Activated CD4-positive, alpha-beta T cell treated with anti-CD3 and anti-CD28 coated beads, Interleukin-2, amount 50 U/mL, for 16 hours (primary cell): ENCODE results near the gene MYCBP2.

Source experiments
- DNase-seq: peaks from one replicate; pipeline ENCODE4 v3.0.0-alpha.2; 2020

The MYCBP2 gene

DNA sequence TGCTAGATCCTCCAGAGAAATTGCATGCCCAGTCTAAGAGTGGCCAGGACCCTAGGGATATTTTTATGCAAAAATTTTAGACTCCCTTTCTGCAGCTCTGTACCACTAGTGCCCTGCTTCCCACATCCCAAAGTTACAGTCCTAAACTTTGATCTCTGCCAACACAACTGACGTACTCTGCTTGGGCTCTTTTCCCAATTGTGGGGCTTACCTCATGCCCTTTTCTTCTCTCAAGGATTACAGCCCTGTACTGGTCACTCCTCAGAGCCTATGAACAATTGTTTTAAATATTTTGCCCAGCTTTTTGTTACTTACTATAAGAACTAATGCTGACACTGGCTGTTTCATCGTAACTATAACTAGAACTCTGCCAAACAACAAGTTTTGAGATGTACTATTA is 242.1 kb downstream of the MYCBP2 start:
- no peak for DNase-seq

DNA sequence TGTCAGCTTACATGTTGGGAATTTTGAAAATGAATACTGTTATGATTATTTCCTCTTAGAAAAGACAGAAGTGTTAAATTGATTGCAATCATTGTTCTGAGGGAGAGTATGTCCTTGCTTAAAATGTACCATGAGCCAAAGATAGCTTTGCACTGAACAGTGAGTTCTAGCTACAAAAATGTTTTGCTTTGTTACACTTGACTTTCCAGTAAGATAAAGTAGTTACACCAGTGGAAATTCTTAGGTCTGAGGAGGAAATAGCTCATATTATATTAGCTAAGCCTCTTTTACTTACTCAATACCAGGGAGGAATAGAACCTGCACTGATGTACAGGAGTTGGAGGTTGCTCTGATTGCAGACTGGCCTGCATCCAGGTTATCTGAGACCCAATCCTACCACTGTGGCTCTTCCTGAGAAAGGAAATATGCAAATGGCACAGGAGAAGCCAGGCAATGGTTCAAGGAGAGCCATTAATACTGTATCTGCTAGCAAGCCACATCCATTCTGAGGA is 246.9 kb downstream of the MYCBP2 start:
- no peak for DNase-seq

DNA sequence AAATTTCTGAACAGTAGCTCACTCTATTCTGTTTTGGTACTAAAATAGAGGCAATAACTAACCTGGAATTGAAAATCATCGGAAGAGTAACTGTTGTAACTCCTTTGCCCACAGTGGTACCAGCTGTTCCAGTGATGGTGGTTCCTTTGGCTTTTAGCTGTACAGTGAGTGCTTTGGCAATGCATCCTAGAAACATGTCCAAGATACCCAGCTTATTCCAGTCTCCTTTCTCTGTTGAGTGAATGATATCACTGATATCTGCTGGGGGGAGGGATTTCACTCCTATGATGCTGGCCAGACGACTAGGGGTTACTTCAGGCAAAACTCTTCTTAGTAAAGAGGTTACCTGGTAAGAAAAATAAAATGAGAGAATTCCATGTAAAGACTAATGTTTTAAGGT is 259.4 kb downstream of the MYCBP2 start:
- DNase-seq: no peak

DNA sequence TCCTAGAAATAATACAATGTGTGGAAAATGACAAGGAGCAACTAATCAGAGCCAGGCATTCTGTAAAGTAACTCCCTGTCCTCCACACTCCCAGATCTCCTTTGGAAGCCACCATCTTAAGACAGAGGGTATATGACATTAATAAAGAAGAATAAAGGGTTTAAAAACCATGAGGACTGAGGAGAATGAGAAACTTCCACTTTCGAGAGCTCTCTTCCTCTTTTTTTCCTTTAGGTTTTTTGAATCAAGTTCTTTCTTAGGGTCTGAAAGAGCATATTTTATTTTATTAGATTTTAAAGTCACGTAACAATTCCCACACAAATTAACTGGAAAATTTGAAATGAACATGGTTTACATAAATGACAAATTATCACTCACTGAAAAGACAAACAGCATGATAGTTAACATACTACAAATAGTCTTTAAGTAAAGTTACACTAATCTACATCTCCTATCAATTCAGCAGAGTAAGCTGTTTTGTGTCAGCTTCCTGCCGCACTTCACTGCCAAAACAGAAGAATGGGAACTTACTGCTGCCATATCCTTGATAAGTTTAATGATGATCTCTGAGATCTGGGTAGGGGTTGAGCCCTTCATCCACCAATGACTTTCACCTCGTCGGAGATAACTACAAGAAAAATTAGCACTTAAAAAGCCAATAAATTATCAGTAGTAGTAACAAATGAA is 261.3 kb downstream of the MYCBP2 start:
- no peak for DNase-seq

DNA sequence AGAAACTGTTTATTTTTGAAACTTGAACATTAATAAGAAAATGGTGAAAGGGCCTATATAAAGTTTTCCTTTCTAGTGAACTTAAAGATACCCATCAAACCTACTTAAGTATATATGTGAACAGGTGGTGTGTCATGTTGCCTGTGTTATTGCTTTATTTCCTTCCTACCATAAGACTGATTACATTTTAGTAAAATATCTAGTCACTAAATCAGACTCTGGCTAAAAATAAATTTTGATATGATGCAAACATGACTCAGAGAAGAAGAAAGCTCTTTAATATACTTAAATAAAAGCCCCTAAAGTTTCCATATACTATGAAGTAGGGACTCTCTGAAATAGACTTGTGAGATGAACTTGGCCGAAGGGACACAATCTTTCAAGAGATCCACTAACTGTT is 264.8 kb downstream of the MYCBP2 start:
- DNase-seq: no peak

DNA sequence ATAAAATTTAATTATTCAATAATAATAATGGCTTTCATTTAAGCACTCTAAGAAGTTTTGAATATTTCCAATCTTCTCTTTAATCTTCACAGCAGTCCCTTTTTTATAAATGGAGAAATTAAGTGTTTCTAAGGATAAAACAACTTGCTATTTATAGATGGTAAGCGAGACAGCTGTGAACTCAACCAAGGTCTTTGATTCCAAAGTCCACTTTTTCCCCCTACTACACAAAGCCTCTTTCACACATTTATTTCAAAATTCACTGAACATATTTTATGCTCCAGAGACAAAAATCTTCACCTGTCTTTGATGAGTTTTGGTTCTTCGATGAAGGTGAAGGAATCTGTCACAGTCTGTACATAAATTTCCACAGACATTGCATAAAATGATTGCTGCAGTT is 265.5 kb downstream of the MYCBP2 start:
- DNase-seq: no peak

DNA sequence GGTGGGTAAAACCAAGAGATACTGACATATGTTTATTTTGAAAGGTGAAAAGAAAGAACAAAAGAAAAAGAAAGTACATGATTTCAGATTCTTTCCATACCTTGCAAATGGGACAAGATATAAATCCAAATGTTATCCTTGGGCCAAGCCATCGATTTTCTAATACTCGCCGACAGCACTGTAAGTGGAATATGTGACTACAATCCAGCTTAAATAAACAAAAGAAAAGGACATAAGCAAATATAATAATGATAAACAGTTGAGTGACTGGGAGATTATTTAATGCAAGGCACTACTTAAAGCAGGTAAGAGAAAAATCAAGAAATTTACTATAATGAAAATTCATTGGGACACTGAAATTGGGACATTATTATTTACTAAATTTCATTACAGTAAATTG is 270.0 kb downstream of the MYCBP2 start:
- DNase-seq: no peak

DNA sequence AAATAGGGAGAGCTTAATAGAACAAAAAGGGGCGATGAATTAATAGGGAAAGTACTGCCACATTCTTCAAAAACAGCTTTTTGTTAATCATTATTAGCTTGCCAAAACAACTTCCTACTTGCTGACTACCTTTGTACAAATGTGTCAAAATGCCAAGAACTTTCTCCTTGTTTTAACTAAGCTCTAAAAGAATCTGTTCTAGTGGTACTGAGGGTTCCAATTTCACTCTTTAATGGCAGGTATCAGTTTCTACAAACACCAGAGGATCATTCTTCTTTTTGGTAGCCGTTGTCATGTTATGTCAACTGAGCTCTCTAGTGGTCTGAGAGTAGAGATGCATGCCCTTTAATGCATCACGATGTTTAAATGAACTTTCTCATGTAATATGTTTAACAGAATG is 270.5 kb downstream of the MYCBP2 start:
- no peak for DNase-seq

DNA sequence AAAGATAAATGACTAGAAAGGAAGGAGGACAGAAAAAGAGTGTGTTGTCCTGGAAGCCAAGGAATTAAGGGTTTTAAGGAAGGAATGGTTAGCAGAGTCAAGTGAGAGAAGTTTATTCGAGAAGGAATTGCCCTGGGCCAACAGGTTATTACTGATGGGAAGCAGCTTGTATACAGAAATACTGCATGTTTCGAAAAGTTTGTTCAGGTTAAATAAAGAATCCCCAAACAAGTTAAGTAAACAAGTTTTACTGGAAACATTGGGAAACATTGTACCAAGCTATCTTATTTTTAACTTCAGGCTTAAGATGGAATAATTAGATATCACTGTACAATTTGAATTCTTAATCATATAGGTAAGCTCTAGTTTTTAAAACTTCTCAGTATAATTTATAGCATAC is 271.7 kb downstream of the MYCBP2 start:
- no peak for DNase-seq

DNA sequence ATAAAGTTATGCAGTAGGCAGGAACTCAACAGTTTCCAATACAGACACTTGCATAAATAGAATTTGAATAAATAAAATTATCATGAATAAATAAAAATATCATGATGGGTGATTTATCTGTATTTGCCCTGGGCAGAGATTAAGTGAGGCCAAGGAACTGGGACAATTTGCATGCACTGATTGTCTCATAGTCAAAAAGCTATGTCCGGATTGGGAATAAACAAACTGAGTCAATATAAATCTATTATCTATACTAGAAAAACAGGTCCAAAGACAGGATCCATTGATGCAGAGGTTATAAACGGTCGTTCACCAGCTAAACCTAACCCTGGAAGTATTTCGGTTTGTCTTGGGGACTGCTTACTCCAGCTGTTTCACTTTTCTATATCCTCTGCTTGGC is 273.7 kb downstream of the MYCBP2 start:
- DNase-seq: no peak

DNA sequence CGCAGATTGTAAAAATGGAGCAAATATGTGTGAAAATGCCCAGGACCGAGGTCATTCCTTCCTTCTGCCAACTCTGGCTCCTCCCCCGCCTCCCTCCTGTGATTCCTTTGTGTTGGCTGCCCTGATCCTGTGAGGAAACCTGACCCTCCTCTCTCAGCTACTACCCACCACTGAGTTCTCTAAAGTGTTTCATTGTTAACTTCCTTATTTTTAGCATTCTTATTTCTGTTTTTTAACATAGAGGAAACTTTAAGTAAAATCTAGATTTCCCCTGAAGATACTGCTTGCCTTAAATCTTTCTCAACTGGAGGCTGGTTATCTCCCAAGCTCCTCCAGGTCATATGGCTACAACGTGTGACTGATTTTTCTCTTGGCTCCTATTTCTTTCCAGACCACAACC is 278.2 kb downstream of the MYCBP2 start:
- DNase-seq: no peak

DNA sequence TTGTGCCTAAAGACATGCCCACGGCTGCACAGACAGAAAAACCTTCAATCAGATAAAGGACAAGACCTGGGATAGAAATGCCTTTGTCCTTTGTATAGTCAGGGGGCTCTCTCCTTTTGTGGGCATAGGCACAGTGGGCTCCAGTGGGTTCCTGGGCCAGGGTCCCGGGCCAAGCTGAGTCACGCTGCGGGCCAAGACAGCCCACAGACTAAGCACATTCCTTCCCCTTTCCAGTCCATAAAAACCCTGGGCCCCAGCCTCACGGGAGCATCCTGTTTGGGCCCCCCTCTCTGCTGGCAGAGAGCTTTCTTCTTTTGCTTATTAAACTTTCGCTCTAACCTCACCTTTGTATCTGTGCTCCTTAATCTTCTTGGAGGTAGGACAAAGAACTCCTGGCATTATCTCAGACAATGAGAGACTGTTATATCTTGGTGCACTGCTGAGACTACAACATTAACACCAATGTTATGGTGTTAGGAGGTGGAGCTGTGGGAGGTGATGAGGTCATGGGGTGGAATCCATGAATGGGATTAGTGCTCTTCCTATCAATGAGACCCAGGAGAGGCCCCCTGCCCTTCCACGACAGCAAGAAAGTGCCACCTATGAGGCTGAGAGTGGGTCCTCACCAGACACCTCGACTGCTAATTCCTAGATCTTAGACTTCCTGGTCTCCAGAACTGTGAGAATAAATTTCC is 279.1 kb downstream of the MYCBP2 start:
- no peak for DNase-seq

DNA sequence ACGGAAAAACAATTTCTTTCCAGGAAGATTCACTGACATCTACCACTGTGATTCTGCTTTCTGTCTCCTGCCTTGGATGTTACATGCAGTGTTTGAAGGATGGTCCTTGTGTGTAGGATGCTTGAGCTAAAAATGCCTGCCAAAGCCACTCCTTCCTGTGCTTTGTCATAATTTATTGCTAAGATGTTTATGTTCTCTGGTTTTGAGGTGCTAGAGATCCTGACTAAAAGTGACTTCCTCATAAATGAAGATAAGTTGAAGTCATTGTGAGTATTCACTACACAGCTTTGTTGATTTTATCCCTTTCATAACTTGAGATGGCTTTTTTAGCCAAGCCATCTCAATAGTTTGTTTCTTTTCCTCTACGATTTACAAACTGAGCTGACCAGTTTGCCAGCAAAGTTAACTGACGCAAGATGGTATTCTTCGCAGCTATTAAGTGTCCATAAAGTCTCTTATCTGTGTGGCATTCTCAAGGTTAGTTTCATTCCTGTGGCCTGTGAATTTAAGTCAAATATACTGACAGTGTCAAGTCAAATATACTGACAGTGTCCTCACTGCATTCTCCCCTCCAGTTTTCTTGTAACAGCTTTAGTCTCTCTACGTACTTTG is 284.2 kb downstream of the MYCBP2 start:
- DNase-seq: no peak

DNA sequence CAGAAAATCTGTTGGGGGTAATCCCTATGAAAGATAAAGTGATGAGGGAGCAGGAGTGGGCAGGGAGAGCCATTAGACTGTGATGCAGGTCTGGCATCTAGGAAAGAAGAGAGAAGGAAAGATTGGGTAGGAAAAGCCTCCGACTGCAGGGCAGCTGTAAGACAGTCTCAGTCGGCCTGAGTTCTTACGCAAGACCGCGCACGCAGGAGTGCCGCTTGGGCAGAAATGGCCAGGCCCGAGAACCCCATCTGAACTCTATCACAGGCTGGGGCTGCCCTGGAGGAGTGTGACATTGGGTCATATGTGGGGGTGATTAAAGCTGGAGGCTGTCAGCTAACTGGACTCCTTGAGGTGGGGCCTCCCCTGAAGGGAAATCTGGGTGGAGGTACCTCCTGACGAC is 286.1 kb downstream of the MYCBP2 start:
- DNase-seq: no peak

DNA sequence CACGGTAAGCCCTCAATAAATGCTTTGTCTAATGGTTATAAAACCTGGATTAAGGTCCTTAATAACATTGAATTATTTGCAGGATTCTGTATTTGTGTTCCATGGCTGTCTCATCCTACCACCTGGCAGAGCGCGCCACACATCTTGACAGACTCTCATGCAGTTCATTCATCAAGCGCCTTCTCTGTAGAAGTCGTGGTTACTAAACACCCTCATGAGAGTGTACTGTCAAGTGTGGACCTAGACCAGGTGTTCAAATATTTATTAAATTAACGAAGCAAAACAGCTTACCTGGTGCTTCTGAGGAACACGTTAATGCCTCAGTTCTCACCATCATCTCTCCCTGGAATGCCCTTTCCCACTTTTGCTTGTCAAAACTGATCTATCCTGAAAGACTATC is 286.8 kb downstream of the MYCBP2 start:
- no peak for DNase-seq

DNA sequence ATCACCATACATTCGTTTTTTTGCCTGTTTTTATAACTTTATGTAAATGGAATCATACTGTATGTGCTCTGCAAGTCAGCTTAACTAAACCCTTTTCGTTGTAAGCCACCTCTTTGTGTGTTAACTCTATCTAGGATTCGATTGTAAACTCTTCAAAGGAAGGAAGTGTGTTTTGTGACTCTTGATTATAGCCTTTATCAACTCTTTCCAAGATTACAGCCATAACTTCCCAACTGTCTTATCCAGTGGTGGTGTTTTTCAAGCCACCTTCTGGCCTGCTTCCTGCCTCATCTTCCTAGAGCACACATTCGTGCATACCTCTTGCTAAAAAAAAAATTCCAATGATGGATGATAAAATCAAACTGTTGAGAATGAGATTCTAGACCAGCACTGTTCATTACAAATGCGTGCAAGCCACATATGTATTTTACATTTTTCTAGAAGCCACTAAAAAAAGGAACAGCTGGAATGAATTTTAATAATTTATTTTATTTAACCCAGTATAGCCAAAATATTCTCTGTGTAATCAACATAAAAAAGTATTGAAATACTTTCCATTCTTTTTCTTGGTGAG is 287.9 kb downstream of the MYCBP2 start:
- DNase-seq: no peak

DNA sequence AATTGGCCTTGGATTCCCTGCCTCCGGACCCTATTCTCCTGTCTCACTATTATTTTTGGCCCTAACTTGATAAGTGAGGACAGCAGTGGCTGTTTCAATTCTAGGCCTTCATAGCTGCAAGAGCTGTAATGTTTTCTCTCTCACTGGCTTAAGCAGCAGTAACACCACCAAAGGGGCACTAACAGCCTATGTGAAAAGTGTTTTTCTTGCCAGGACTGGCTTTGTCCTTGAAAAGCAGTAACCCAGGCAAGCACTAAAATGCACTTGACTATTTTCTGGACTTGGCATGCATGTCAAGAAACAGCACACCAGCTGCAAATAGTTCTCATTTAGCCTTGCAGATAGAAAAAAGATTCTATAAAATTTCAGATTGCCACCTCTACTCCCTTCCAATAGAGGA is 290.6 kb downstream of the MYCBP2 start:
- no peak for DNase-seq

DNA sequence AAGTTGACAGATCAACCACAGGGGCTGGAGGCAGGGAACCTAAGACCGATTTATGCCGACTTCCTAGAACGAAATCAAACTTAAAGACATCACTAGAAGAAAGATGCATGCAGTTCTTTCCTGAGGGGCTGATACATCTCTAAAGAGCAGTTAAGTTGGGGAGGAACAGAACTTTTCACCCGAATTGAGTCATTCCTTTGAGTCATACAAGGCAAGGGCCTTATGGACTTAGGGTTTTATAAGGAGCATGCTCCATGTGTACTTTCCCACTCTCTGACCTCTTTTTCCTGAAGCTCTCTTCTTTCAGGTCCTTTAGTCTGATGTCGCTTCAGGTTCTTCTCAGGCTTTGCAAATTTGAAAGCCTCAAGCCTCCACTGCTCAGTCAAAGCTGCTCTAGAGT is 292.0 kb downstream of the MYCBP2 start:
- no peak for DNase-seq

DNA sequence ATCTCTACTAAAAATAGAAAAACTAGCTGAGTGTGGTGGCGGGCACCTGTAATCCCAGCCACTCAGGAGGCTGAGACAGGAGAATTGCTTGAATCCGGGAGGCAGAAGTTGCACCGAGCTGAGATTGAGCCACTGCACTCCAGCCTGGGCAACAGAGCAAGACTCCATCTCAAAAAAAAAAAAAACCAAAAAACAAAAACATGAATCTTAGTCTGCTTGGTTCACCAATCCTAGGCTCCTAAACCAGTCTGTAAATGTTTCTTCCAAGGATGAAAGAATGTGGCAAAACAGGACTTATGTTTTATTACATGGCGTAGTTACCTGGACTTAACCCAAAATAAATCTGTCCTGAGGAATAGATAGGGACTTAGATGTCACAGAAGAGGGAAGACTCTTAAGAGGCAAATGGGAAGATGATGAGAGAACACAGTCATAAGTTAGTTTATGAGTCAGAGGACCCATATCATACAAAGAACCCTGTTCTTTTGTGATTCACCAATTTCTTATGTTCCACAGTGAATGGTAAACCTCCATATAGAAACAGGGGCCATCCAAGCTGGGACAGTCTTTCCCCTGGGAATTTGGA is 293.1 kb downstream of the MYCBP2 start:
- peak; percentile 18 for DNase-seq

DNA sequence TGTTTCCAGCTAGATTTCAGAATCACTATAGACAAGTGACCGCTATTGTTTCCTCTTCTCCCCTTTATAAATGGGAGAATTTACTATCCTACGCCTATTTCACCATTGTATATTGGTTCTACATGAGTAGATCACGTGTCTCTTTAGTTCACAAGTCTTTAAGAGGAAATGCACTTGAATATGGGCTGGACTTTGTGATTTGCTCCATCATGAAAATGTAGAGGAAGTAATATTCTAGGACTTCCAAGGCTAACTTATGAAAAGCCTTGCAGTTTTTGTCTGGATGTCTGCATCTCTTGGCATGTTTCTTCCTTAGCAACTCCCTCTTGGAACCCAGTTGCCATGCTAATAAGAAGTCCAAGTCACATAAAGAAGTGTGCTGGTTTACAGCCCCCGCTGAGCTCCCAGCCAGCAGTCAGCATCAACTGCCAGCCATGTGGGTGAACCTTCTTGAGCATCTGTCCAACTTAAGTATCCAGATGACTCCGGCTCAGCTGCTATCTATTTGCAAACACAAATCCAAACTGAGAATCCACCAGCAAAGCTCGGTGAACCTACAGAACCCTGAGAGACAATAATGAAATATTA is 295.1 kb downstream of the MYCBP2 start:
- no peak for DNase-seq

DNA sequence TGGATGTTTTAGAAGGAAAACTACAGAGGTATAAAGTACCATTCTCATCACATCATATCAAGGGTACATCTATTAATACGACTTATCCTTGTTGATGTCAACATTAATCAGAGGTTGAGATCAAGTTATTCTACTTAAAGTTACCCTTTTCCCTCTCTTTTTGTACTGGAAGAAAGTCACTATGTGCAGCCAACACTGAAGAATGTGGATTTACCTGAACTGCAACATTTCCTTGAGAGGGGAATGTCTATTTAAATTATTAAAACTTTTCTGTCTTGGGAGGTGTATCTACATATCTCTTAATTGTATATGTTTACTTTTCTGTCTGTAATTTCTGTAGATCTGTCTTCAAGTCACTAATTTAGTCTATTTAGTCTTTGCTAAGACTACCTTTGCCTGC is 297.5 kb downstream of the MYCBP2 start:
- DNase-seq: no peak

DNA sequence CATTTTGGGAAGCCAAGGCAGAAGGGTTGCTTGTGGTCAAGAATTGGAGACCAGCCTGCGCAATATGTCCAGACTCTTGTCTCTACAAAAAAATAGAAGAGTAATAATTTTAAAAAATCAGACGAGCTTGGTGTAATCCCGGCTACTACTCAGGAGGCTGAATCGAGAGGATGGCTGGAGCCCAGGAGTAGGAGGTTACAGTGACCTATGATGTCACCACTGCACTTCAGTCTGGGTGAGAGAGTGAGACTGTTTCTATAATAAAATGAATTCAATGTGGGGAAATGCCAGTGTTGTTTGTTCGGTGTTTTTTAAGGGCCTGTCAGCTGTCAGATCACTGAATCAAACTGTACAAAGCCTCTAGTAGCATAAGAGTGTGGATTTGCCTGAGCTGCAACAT is 298.7 kb downstream of the MYCBP2 start:
- no peak for DNase-seq
